HG02981 (cell line): Measurements from ENCODE around the gene ZNF207.
"Not testable (repeated sequence)": the region's sequence is repeated elsewhere in the genome, so short reads cannot be mapped to it uniquely, and the experiment has no call there.

Source experiments
- ATAC-seq: cut with Tn5 transposase; IDR thresholded peaks from one replicate; pipeline ENCODE4 v1.9.1; 2021; ENCODE audit warnings: mild to moderate bottlenecking, moderate library complexity; ENCODE audit not compliant: unreplicated experiment

The ZNF207 gene

GRCh38 chr17:32385121-32385520, 35.2 kb downstream of the ZNF207 start:
- no peak for ATAC-seq

GRCh38 chr17:32385971-32386370, 36.0 kb downstream of the ZNF207 start:
- ATAC-seq, result no peak

GRCh38 chr17:32386844-32387243, 36.9 kb downstream of the ZNF207 start:
- no peak for ATAC-seq

GRCh38 chr17:32388128-32388527, 38.2 kb downstream of the ZNF207 start:
- ATAC-seq, result not testable (repeated sequence)

DNA sequence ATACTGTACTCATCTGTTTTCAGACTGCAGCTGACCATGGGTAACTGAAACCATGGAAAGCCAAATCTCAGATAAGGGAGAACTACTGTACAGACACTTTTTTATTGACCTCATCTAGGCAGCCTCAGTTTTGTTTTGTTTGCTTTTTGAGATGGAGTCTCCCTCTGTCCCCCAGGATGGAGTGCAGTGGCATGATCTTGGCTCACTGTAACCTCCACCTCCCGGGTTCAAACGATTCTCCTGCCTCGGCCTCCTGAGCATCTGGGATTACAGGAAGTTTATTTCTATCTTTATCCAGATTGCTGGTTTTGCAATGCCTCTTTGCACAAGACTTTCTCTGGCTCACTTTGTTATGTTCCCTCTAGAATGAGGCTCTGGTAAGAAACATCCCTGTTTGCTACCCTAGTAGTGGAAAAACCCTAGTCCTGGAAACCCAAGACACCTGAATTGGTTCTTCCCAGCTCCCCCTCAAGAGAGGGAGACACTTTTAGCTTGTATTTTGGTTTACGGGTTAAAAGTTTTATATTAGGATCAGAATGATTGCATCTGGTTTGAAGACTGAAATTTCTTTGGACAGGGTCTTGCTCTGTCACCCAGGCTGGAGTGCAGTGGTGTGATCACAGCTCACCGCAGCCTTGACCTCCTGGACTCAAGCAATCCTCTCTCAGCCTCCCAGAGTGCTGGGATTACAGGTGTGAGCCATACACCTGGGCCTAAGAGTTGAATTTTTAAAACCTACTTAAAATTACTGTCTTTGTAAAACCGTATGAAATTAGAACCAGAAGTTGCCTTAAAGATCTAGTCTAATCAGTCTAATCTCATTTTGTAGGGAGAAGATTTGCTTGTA, 38.9 kb downstream of the ZNF207 start:
- no peak for ATAC-seq

- ATAC-seq, result no peak
Measured at GRCh38 chr17:32393904-32394303, 43.9 kb downstream of the ZNF207 start.

GRCh38 chr17:32396343-32396742, 46.4 kb downstream of the ZNF207 start:
- ATAC-seq, result no peak

GRCh38 chr17:32398946-32399345, 49.0 kb downstream of the ZNF207 start:
- no peak for ATAC-seq

- ATAC-seq, result not testable (repeated sequence)
Measured at GRCh38 chr17:32410085-32410484, 60.1 kb downstream of the ZNF207 start.

- no peak for ATAC-seq
Measured at GRCh38 chr17:32426894-32427293, 76.9 kb downstream of the ZNF207 start.

DNA sequence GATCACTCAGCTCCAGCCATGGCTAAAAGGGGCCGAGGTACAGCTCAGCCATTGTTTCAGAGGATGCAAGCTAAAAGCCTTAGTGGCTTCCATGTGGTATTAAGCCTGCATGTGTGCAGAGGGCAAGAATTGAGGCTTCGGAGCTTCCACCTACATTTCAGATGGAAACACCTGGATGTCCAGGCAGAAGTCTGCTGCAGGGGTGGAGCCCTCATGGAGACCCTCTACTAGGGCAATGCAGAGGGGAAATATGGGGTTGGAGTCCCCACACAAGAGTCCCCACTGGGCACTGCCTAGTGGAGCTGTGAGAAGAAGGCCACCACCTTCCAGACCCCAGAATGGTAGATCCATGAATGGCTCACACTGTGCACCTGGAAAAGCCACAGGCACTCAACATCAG, 79.6 kb downstream of the ZNF207 start:
- no peak for ATAC-seq
